ENCODE measurements around the gene TOR1B.
"Not testable (repeated sequence)": the region's sequence is repeated elsewhere in the genome, so short reads cannot be mapped to it uniquely, and the experiment has no call there.

TOR1B gene

GRCh38 chr9:129776938-129777768 lies 25.8 kb upstream of the TOR1B start:
- DNase-seq, result no peak

DNA sequence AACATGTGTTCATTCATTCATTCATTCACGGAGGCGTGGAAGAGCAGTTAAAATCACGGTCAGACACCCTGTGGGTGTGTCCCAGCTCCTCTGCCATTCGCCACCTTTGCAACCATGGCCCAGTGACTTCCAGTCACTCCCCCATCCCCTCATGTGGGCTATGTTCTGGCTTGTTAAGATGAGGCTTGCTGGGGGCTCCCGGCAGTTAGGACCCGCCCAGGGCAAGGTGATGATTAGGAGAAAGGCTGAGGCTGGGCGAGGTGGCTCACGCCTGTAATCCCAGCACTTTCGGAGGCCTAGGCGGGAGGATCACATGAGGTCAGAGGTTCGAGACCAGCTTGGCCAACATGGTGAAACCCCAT lies 25.2 kb upstream of the TOR1B start:
- DNase-seq, result no peak

DNA sequence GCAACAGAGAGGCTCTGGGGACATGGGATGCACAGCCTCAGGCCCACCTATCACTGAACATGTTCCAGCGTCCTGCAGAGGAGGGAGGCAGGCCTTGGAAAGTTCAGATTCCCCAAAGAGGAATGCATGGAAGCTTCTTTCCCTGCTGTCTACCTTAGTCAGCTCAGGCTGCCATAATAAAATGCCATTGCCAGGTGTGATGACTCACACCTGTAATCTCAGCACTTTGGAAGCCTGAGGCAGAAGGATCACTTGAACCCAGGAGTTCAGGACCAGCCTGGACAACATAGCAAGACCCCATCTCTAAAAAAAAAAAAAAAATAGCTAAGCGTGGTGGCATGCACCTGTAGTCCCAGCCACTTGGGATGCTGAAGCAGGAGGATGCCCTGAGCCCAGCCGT lies 24.5 kb upstream of the TOR1B start:
- DNase-seq, result no peak

DNA sequence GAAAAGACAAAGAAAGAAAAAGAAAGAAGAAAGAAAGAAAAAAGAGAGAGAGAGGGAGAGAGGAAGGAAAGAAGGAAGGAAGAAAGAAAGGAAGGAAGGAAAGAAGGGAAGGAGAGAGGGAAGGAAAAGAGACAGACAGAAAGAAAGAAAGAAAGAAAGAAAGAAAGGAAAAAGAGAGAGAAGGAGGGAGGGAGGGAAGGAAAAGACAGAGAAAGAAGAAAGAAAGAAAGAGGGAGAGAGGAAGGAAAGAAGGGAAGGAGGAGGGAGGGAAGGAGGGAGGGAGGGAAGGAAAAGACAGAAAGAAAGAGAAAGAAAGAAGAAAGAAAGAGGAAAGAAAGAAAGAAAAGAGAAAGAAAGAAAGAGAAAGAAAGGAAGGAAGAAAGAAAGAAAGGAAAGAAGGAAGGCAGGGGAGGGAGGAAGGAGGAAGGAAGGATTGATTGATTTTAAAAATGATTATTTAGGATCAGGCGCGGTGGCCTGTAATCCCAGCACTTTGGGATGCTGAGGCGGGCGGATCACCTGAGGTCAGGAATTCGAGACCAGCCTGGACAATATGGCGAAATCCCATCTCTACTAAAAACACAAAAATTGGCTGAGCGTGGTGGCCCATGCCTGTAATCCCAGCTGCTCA lies 23.3 kb upstream of the TOR1B start:
- no peak for DNase-seq

DNA sequence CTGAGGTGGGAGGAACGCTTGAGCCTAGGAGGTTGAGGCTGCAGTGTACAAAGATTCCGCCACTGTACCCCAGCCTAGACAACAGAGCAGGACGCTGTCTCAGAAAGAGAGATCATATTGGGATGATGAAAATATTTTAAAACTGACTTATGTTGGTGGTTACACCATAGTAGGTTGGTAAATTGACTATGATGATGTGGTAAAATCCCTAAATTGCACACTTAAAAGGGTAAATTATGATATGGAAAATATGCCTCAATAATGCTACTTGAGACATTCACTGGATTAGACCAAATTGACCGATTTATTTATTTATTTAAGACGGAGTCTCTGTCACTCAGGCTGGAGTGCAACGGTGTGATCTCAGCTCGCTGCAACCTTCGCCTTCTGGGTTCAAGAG lies 21.9 kb upstream of the TOR1B start:
- no peak for DNase-seq

DNA sequence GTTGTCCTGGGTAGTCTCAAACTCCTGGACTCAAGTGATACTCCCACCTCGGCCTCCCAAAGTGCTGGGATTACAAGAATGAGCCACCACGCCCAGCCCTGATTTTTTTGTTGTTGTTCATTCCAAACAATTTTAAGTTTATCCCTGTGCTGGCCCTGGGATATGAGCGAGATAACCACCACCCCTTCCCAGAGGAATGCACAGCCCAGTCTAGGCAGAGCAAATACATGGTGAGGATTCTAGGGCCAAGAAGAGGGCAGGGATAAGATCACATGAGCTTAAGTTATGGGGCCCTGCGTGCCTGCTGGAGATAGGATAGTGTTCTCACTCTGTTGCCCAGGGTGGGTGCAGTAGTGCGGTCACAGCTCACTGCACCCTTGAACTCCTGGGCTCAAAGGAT lies 21.0 kb upstream of the TOR1B start:
- no peak for DNase-seq

GRCh38 chr9:129783516-129784361 lies 19.2 kb upstream of the TOR1B start:
- DNase-seq, result no peak

- not testable (repeated sequence) for DNase-seq
These were observed 18.0 kb upstream of the TOR1B start for GRCh38 chr9:129784970-129785369.

GRCh38 chr9:129785866-129786265 lies 17.1 kb upstream of the TOR1B start:
- DNase-seq, result no peak

DNA sequence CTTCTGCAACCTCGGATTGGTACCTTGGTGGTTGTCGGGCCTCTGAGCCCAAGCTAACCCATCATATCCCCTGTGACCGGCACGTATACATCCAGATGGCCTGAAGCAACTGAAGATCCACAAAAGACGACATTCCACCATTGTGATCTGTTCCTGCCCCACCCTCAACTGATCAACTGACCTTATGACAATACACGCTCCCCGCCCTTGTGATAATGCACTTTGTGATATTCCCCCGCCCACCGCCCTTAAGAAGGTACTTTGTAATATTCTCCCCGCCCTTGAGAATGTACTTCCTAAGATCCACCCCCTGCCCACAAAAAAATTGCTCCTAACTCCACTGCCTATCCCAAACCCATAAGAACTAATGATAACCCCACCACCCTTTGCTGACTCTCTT lies 16.5 kb upstream of the TOR1B start:
- no peak for DNase-seq

DNA sequence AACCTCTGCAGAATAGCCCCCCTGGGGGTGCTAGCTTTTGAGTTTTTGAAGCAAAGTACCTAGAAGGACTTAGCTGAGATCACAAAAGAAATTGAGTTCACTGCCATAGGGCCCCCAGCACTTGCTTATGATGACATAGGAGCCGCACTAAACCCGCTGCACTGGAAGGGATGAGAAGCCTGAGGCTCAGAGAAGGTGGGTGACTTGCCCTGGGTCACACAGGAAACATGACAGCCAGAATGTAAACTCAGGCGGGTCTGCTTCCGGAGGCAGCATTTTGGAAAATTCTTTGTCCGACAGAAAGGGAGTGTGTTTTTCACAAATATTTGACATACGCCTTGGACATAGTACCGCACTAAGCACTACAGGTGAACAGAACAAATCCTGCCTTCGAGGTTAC lies 8.4 kb upstream of the TOR1B start:
- no peak for DNase-seq

GRCh38 chr9:129796029-129796428 lies 7.0 kb upstream of the TOR1B start:
- not testable (repeated sequence) for DNase-seq

- no peak for DNase-seq
These were observed 4.0 kb upstream of the TOR1B start for GRCh38 chr9:129798973-129799372.

DNA sequence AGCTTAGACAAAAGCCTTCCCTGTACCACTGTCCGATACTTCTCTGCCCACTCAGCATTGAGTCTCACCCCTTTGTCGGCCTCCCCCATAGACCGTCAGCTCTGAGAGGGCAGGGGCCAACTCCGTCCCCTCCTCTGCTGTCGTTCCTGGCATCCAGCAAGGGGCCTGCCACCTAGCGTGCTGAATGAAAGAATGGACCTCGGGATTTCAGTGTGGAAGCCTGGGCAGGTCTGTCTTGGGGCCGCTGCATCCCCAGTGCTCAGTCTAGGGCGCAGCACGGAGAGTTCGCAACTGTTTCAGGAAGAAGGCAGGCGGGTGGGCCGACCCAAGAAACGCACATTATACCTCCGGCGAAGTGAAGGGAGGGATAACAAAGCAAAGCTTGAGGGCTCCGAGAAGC lies 1.5 kb upstream of the TOR1B start:
- DNase-seq, result no peak

DNA sequence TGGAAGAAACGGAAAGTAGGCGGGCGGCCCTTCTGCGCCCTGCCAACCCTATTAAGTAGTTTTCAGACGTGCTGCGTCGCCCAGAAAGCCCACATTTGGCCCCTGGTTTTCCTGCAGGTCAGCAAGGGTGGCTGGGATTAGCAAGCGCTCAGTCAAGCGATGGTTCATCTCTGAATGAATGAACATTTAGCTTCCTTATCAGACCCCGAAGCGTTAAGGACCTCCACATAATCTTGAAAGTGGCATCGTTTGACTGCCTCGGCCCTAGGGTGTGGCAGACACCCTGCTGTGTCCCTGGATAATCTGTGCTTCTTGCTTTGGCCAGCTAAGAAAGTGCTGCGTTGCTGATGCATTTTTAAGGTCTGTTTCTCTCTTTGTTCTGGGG lies 684 bp downstream of the TOR1B start:
- no peak for DNase-seq

DNA sequence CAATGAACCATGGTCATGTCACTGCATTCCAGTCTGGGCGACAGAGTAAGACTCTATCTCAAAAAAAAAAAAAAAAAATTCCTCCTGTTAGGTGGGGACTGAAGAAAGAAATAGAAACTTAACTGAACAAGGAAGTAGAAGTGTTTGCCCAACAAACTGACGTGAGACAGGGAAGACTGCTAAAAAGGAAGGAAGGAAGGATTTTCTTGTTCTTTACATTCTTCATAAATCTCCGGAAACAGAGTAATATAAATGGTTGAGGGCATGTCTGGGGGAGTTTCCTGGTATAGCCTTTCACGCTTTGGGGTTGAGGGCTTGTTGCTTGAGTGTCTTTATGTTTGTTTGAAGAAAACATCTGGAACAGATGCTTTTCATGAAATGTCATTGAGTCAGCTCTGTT lies 3.1 kb downstream of the TOR1B start:
- no peak for DNase-seq

GRCh38 chr9:129809346-129809745 lies 6.4 kb downstream of the TOR1B start:
- no peak for DNase-seq

DNA sequence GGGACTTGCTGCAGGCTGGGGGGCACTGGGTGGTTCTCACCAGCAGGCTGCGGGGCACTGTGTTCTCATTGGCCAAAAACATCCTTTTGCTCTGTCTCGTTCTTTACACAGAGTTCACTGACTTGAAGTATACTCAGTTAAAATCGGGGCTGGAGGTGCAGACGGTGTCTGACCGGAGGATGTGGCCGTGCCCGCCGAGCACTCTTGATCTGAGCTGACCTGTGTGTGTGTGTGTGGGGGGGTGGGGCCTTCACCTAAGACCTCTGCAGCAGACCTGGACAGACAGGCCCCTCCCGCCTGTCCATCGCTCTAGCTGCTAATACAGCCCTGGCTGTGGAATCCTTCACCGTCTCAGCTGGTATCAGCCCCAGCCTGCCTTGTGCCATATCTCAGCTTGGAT lies 7.1 kb downstream of the TOR1B start:
- DNase-seq, result no peak

- no peak for DNase-seq
These were observed 7.8 kb downstream of the TOR1B start for GRCh38 chr9:129810788-129811187.

GRCh38 chr9:129811967-129812363 lies 9.0 kb downstream of the TOR1B start:
- DNase-seq, result no peak

DNA sequence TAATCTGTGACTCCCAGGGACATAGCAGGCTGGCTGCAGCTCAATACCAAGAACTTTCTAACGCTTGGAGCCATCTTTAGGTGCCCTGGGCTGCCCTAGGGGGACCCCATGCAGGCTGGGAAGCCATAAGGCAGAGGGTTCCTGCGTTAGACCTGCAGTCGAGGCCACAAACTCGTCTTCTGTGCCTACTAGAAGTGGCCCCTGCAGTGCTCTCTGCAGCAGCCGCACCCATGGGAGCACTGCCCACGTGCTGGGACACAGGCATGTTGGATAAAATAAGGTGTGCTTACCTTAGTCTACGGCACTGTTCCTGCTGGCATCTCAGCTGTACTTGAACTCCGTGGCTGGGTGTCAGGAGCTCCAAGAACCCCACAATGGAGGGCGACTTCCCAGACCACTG lies 9.4 kb downstream of the TOR1B start:
- DNase-seq, result no peak

DNA sequence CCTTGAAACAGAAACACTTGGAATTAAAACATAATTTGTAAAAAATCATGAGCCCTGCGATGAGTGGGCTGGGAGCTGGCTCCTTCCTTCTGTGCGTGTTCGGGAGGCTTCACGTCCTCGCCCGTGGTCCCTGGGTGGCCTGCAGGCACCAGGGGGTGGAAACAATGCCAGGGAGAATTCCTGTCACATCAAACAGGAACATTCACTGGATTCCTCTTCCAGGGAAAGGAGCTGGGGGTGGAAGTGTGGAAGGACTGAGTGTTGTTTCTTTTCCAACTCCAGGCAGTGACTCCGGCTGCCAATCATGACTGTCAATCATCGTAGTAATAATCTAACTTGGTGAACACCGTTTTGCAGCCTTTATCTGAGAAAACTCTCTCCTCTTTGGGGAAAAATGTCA lies 10.7 kb downstream of the TOR1B start:
- DNase-seq, result no peak

GRCh38 chr9:129814432-129815223 lies 11.6 kb downstream of the TOR1B start:
- DNase-seq, result no peak
